Thyroid gland (tissue), 4 donors: ENCODE data around the gene RRAGD. TPM values are rescaled to one million over a fixed set of nuclear protein-coding genes. Genes with fewer than 3 reads are reported as not detected.

ENCODE experiments used
- DNase-seq, 2 donors: peaks; one replicate each; pipeline ENCODE4 v3.0.0-alpha.2; 2019
- H3K27ac ChIP-seq, 3 donors: fragments of 200-600 bp; sonication (generic); 1 replicate in 2 of 3; 2 replicates in 1 of 3; pipeline ENCODE4 v1.5.1; 2016 to 2019; ENCODE audit warnings: mild to moderate bottlenecking in 1 of 3, moderate library complexity in 1 of 3
- H3K27me3 ChIP-seq: fragments of 200-600 bp; sonication (generic); one replicate; pipeline ENCODE4 v1.5.1; 2019
- H3K36me3 ChIP-seq, 2 donors: fragments of 200-600 bp; sonication (generic); one replicate each; pipeline ENCODE4 v1.5.1; 2016 to 2019
- H3K4me1 ChIP-seq, 2 donors: fragments of 200-600 bp; sonication (generic); one replicate each; pipeline ENCODE4 v1.5.1; 2017 to 2019
- H3K4me3 ChIP-seq, 3 donors: fragments of 200-600 bp; sonication (generic); replicated peaks in 1 of 3; 1 replicate in 2 of 3; 2 replicates in 1 of 3; pipeline ENCODE4 v1.5.1; 2016; ENCODE audit warnings: mild to moderate bottlenecking in 1 of 3
- H3K9me3 ChIP-seq: fragments of 200-600 bp; sonication (generic); one replicate; pipeline ENCODE4 v1.5.1; 2017
- CTCF ChIP-seq, 6 experiments: fragments of 200-600 bp in 3 of 6; fragments of 450-650 bp in 3 of 6; sonication (generic) in 3 of 6; IDR thresholded peaks; one replicate each; pipeline ENCODE4 v1.5.1; 2016 to 2019; ENCODE audit warnings: antibody characterized with exemption in 6 of 6, mild to moderate bottlenecking in 2 of 6, inconsistent platforms in 1 of 6, moderate library complexity in 1 of 6
- POLR2A ChIP-seq, 2 donors: fragments of 450-650 bp; IDR thresholded peaks; one replicate each; pipeline ENCODE4 v1.6.1; 2017; ENCODE audit warnings: antibody characterized with exemption in 2 of 2, mild to moderate bottlenecking in 2 of 2, moderate library complexity in 1 of 2
- WGBS, 2 donors: methylation state at CpG; one replicate each; pipeline ENCODE4 v1.1.5; 2017; 5-methylcytosine and 5-hydroxymethylcytosine counted together
- intact Hi-C: fragments of 100-400 bp; cut with DNase I; formaldehyde crosslinking; loops from one replicate; pipeline ENCODE4 v1.15.1; 2023
- total RNA-seq, 4 donors: library from RNA; depleted of rRNA; stranded (reverse); fragments of >200 nt; gene quantifications; one replicate each; pipeline ENCODE4 v1.2.3, GENCODE V29; 2016

The RRAGD gene
- total RNA-seq, 4 donors from 2014 or later, result 49.8 to 73.0 (median 62.2) TPM

GRCh38 chr6:89410231-89410761 lies 1.8 kb downstream of the RRAGD start:
- no peaks in the 10 kb centered on the region for H3K9me3 ChIP-seq
- no peak for DNase-seq
- no peaks in the 10 kb centered on the region for H3K27me3 ChIP-seq
- H3K4me1 ChIP-seq, result no peaks in the 10 kb centered on the region
- H3K4me3 ChIP-seq, result no peak overlapping the region
- 75 to 80% methylated on average over 10 of the region's 10 CpGs for WGBS, 2 donors
- H3K27ac ChIP-seq, result peak overlapping the region in 1 of 3 donors; percentile 86
- no peaks in the 10 kb centered on the region for H3K36me3 ChIP-seq
- TF ChIP-seq CTCF (IDR thresholded peaks at IDR 0.05), result no peak
- TF ChIP-seq POLR2A (IDR thresholded peaks at IDR 0.05), result no peak
- intact Hi-C loops, result no loop called here

GRCh38 chr6:89409461-89410035 lies 2.5 kb downstream of the RRAGD start:
- peak overlapping the region in 1 of 3 donors; percentile 23 for H3K27ac ChIP-seq
- TF ChIP-seq POLR2A (IDR thresholded peaks at IDR 0.05) (no peak), CTCF (IDR thresholded peaks at IDR 0.05) (no peak)
- WGBS, 2 donors, result 91% methylated on average over 7 of the region's 7 CpGs
- no peaks in the 10 kb centered on the region for H3K27me3 ChIP-seq
- H3K9me3 ChIP-seq, result no peaks in the 10 kb centered on the region
- no peaks in the 10 kb centered on the region for H3K4me1 ChIP-seq
- no peak overlapping the region for H3K4me3 ChIP-seq
- intact Hi-C loops, result no loop called here
- no peaks in the 10 kb centered on the region for H3K36me3 ChIP-seq
- DNase-seq, result no peak

GRCh38 chr6:89406141-89406540 lies 5.9 kb downstream of the RRAGD start:
- Histone ChIP-seq H3K27me3 (no peaks in the 10 kb centered on the region), H3K4me3 (no peak overlapping the region), H3K9me3 (no peaks in the 10 kb centered on the region), H3K4me1 (peaks cover 0 to 2% of the 10 kb centered on the region in 2 donors), H3K36me3 (no peaks in the 10 kb centered on the region), H3K27ac (no peak overlapping the region)
- TF ChIP-seq CTCF (IDR thresholded peaks at IDR 0.05) (no peak), POLR2A (IDR thresholded peaks at IDR 0.05) (no peak)
- WGBS, 2 donors, result 74 to 78% methylated on average over 10 of the region's 10 CpGs
- intact Hi-C loops, result no loop called here
- DNase-seq, result no peak

- intact Hi-C loops, result no loop called here
- TF ChIP-seq CTCF (IDR thresholded peaks at IDR 0.05) (no peak), POLR2A (IDR thresholded peaks at IDR 0.05) (no peak)
- 66 to 70% methylated on average over 3 of the region's 3 CpGs for whole genome bisulfite sequencing, 2 donors
- H3K27ac ChIP-seq, result no peak overlapping the region
- H3K9me3 ChIP-seq, result no peaks in the 10 kb centered on the region
- H3K4me1 ChIP-seq, result peaks cover 0 to 8% of the 10 kb centered on the region in 2 donors
- DNase-seq, result no peak
- no peaks in the 10 kb centered on the region for H3K36me3 ChIP-seq
- no peaks in the 10 kb centered on the region for H3K27me3 ChIP-seq
- no peak overlapping the region for H3K4me3 ChIP-seq
Observed at GRCh38 chr6:89404512-89404911, 7.6 kb downstream of the RRAGD start.

- Histone ChIP-seq H3K27me3 (no peaks in the 10 kb centered on the region), H3K9me3 (no peaks in the 10 kb centered on the region), H3K27ac (no peak overlapping the region), H3K4me3 (no peak overlapping the region), H3K4me1 (peaks cover 0 to 8% of the 10 kb centered on the region in 2 donors), H3K36me3 (no peaks in the 10 kb centered on the region)
- intact Hi-C loops, result no loop called here
- 96 to 97% methylated on average over 6 of the region's 6 CpGs for WGBS, 2 donors
- TF ChIP-seq POLR2A (IDR thresholded peaks at IDR 0.05), result no peak
- no peak for TF ChIP-seq CTCF (IDR thresholded peaks at IDR 0.05)
- DNase-seq, result no peak
Observed at GRCh38 chr6:89402776-89403175, 9.3 kb downstream of the RRAGD start.
